Stimulated activated CD4-positive, alpha-beta T cell treated with anti-CD3 and anti-CD28 coated beads, Interleukin-12 subunit alpha, Interleukin-12 subunit beta, amount 100 ng/mL, for 48 hours (primary cell): ENCODE data around the gene ANKLE2.
"Not testable (repeated sequence)": the region's sequence is repeated elsewhere in the genome, so short reads cannot be mapped to it uniquely, and the experiment has no call there.

Source experiments
- DNase-seq, 3 donors: peaks; one replicate each; pipeline ENCODE4 v3.0.0-alpha.2; 2020; ENCODE audit warnings: low read depth in 2 of 3, low spot score in 1 of 3

Gene ANKLE2

GRCh38 chr12:132761032-132761920 lies at the start of gene ANKLE2:
TSS of gene ANKLE2 (minus strand) at chr12:132761832. CDS start at chr12:132761798, 34 bp downstream.
- peak; percentile 63 to 73 (median 69) for DNase-seq

GRCh38 chr12:132809391-132809790 lies 47.8 kb upstream of the ANKLE2 start:
- not testable (repeated sequence) for DNase-seq

DNA sequence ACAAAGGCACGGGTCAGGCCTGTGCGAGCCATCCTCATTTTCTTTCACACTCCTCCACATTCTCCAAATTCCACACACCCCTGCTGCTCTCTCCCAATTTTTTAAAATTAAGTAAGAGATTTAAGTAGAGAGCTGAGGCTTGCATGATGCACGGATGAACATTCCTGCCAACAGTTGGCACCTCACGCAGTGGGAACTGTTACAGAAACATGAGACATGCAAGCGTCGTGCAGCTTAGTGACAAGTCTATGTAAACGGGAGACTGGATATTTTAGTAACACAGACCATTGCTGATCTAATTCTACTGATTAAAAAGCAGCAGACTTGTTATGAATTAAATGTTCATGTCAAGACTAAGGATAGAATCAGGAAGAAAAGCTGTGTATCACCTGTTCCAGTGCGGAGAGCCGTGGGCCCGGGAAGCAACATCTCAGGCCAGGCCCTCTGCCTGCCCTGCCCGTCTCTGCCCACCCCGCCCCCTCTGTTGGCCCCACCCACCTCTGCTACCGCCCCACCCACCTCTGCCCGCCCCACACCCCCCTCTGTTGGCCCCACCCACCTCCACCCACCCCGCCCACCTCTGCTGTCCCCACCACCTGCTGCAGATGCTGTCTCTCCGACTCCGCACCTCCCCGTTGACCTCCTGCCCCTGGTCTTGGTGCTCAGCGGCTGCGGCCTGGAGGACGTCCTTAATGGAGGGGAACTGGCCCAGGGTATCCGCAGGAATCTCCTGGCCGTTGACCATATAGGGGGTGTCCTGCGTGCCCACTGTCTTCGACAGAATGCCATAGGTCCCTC lies 45.9 kb upstream of the ANKLE2 start:
- DNase-seq = no peak

- DNase-seq = peak in 2 of 3 donors; percentile 27 to 38
Measured at GRCh38 chr12:132806857-132807256, 45.2 kb upstream of the ANKLE2 start.

DNA sequence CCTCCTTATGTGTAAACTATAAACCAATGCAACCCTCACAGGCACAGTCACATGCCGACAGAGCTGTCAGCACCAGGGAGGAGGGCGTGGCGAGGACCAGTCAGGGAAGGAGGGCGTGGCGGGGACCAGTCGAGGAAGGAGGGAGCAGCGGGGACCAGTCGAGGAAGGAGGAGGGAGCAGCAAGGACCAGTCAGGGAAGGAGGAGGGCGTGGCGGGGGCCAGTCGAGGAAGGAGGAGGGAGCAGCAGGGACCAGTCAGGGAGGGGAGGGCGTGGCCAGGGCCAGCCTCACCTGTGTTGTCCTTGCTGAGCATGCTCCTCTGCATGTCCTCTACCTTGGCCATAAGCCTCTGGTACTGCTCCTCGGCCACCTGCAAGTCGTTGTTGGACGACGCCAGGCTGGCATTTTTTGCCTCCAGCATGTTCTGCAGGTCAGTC lies 42.8 kb upstream of the ANKLE2 start:
- DNase-seq = no peak

- DNase-seq = no peak
Measured at GRCh38 chr12:132803888-132804287, 42.3 kb upstream of the ANKLE2 start.

DNA sequence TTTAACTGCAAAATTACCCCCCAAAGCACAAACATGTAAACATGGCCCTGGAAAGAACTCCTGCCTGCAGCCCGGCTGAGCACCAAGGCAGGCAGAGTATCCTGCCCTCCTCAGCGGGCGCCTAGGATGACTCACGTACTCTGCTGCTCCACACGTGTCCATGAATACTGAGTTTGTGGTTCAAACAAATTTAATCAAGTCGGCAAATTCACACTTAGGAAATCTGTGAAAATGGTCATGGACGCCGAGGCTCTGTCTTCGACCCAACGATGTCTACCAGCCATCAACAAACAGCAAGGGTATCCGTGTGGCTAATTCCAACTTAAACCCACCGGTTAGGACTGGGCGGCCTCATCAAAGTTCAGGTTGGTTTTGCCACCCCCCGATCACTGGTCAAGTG lies 41.5 kb upstream of the ANKLE2 start:
- no peak for DNase-seq

DNA sequence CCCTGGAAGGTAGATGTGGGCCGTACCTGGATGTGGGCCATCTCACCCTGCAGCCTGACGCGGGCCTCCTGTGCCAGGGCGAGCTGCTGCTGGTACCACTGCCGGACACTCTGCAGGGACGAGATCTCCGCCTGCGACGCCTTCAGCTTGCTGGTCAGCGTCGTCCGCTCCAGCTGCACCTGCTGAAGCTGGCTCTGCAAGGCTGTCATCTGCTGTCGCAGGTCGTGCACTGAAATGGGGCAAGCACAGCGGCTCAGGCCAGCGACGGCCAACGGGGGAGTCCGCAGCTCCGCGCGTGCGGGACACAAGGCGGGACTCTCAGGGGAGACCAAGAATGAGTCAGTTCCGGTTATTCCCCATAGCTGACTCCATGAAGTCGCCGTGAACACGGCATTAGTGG lies 40.1 kb upstream of the ANKLE2 start:
- no peak for DNase-seq

DNA sequence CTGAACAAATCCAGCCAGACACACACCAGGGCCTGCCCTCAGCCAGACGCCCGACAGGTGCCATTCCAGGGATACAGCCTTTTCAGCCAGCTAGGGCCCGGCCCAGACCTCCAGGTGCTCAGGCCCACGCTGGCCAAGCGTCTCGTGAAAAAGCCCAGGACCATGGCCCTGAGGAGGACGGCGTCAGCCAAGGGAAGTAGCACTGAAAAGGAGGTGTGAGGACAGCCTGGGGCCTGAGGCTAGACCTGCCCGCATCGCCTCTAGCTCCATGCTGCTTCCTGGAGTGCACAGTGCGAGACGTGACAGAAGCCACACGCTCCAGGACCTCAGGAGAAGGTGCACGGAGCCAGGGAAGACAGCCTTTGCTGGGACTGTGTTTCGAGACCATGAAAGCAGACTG lies 37.2 kb upstream of the ANKLE2 start:
- DNase-seq = no peak

DNA sequence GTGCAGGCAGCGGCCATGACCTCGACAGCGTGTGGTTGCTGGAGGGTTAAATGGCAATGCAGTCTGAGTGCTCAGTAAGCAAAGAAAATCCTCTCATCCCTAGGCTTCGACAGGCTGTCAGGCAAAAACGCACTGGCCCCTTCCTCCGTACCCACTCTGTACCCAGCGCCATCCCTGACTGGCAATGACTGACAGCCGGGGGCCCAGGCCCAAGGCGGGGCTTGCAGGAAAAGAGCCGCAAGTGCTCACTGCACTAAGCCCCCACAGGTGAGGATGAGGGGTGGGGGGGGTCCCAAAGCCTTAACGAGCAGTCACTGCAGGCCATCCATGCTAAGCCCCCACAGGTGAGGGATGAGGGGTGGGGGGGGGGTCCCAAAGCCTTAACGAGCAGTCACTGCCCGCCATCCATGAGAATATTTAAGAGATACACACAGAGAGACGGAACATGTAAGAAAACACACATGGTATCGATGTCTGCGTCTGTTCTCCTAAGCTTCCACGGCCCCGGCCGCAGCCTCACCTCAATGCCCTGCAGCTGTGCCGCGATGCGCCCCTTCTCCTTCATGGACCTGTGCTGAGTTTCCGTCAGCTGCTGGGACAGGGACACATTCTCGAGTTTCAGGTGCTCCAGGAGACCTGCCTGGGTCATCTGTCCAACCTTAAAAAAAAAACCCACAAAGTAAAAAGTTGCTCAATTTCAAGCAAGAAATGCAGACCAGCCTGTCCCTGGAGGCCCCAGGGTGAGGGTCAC lies 36.4 kb upstream of the ANKLE2 start:
- DNase-seq = no peak

DNA sequence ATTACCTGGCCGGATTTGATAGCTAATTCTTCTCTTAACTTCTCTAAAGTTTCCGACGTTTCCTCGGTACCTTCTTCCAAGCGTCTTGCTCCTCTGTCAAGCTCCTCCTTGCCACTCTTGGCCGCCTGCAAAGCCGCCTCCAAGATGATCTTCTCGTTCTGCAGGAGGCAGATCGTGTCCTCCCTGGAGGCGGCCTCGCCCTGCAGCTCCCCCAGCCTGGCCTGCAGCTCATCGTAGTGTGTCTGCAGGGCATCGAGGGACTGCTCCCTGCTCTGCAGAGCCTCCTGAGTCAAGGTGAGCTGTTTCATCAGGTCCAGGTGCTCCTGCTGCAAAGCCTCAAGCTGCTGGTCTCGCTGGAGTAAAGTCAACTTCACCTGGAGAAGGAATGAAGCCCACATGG lies 34.2 kb upstream of the ANKLE2 start:
- no peak for DNase-seq

DNA sequence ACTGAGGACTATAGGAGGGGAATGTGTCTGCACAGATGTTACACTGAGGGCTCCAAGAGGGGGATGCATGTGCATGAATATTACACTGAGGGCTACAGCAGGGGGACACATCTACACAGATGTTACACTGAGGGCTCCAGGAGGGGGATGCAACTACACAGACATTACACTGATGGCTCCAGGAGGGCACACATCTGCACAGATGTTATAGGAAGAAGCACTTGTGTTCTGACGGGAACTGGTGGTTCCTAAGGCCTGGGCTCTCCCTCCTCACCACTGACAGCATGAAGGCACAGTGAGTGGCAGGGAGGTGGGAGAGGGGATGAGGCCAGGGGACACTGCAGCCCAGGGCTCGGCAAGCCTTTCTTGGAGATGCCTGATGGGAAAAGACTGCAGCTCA lies 30.3 kb upstream of the ANKLE2 start:
- DNase-seq = not testable (repeated sequence)

DNA sequence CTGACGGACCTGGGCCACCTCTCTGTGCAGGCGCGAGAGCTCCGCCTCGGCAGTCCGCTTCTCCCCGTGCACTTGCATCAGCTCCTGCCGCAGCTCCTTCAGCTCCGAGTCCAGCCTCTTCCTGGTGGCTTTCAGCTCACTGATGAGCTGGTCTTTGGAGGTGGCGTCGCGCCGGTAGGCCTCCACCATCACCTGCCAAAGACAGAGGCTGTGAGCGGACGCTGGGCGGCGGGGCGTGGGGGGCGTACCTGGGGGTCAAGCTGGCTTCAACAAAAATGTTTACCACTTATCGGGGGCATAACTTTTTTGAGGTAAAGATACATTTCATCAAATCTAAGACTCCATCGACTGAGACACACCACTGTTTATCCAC lies 27.5 kb upstream of the ANKLE2 start:
- DNase-seq = no peak

DNA sequence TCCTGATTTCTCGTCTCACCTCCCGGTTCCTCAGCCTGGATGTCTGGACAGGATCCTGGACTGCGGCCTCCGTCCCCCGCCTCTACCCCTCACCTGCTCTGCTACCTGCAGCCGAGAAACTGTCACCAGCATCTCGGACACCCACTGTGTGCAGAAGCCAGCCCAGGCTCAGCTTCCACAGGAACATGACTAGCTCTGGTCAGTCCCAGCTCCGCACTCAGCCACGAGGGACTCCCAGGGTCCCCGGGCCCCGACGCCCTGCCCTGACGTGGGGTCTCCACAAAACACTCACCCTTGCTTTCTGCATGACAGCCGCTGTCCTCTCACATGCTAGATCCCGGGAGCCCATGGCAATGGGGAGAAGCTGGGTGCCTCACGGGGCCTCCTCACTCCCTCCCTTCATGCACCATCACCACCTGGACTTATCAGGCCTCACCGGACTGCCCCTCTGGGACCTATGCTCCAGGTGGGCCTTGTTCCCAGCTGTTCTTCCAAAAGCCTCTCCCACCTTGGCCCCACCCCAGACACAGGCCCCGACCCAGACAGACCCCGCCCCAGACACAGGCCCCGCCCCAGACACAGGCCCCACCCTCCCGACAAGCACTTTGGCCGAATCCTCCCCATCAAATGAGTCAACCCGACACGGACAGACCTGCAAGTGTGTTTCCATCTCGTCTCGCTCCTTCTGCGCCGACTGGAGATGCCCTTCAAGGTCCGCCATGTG lies 26.9 kb upstream of the ANKLE2 start:
- DNase-seq = no peak

GRCh38 chr12:132787877-132788276 lies 26.2 kb upstream of the ANKLE2 start:
- DNase-seq = no peak

- no peak for DNase-seq
Measured at GRCh38 chr12:132786192-132786591, 24.6 kb upstream of the ANKLE2 start.

DNA sequence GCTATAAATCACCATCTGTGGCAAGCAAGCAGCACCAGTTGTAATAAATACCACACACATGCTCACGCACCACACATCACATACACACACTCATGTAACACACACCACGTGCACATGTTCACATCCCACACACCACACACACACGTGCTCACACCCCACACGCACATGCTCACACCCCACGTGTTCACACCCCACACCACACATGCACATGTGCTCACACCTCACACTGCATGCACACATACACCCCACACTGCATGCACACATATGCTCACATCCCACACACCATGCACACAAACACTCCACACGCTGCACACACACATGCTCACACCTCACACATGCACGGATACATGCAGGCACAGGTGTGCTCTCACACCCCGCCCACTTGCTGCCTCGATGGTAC lies 22.9 kb upstream of the ANKLE2 start:
- DNase-seq = no peak

- no peak for DNase-seq
Measured at GRCh38 chr12:132783917-132784531, 22.4 kb upstream of the ANKLE2 start.

DNA sequence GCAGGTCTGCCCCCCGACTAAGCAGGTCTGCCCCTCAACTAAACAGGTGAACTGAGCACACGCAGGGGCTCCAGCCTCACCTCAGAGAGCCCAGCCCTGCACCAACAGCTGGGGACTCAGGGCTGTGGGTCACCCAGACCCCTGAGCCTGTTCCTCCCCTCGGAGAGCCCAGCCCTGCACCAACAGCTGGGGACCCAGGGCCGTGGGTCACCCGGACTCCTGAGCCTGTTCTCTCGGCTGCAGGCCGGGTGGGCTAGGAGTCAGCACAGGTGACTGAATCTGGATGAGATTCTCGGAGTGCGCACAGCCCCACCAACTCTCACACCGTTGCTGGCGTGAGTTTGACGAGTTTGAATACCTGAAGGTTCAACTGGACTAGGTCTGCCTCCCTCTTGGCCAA lies 20.3 kb upstream of the ANKLE2 start:
- DNase-seq = no peak

GRCh38 chr12:132779781-132780353 lies 18.2 kb upstream of the ANKLE2 start:
- no peak for DNase-seq
